HG03521 (cell line): ENCODE data around the gene GJB3.
"Not testable (repeated sequence)": the region's sequence is repeated elsewhere in the genome, so short reads cannot be mapped to it uniquely, and the experiment has no call there.

Experiments
- ATAC-seq: cut with Tn5 transposase; IDR thresholded peaks from one replicate; pipeline ENCODE4 v1.9.1; 2021; ENCODE audit warnings: mild to moderate bottlenecking, moderate library complexity; ENCODE audit not compliant: unreplicated experiment

GJB3 gene

GRCh38 chr1:34781071-34781843 lies at the start of gene GJB3:
Gene GJB3, plus strand, starts transcription at chr1:34781214. Its CDS starts 3,549 bp downstream, at chr1:34784763.
- no peak for ATAC-seq

- not testable (repeated sequence) for ATAC-seq
Observed at GRCh38 chr1:34732831-34733230, 48.2 kb upstream of the GJB3 start.

DNA sequence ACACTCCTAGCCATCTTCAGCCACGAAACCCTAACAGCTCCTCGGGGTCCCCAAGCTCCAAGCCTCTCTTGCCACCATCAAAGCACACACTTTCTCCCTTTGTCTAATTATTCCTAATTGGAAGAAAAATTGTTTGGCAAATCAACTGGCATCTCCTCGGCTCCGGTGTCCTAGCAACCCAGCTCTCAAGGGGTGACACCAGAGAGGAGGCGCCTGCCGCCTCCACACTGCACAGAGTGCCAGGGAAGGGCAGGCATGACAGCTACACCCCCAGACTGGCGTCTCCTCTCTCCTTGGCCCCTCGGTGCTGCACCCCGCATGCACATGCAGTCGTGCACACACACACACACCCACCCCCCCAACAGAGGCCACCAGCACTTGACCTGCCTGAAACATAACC lies 44.3 kb upstream of the GJB3 start:
- ATAC-seq: no peak

- ATAC-seq: not testable (repeated sequence)
Observed at GRCh38 chr1:34737236-34737635, 43.8 kb upstream of the GJB3 start.

DNA sequence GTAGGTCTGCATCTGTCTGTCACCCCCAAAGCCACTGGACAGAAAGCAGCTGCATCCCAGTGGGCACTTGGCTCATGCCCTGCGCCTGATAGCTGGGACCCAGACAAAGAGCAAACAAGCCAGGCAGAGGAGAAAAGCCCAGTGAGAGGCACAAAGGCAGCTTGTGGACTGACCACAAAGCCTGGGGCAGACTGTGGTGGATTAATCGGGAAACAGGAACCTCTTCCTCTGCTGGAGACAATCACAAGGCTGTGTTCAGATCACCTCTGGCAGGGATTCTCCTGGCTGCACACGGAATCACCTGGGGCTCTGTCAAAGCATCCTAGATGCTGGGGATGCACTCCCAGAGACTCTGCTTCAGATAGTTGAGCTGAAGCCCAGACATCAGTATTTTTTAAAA lies 41.4 kb upstream of the GJB3 start:
- ATAC-seq: no peak

DNA sequence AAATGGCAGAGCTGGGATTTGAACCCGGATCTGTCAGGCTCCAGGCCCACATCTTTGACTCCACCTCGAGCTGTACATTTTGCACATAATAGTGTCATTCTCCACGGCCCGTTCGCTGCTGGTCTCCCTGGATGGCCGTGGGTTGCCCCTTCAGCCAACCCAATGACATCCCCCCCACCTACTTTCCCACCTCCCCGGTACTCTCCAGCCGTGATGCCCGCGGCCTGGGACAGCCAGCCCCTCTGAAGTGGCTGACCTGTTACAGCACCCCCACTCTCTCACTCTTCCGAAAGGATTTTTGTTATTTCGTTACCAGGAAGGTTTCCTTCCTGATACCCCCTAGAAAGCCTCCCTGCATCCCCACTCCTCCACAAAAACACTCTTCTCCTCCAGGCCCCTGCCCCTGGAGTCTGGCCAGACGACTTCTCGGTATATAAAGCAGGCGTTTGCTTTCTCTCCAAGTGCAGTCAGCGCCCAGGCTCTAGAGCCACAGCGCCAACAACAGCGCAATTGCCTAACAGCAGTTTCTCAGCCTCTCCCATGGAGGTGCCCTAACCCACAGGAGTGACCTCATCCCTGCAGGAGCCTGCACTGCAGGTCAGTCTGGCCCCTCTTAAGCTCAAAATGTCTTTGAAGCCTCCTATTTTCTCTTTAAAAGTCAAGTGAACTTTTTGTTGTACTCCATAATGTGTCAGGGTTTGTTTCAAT lies 40.7 kb upstream of the GJB3 start:
- no peak for ATAC-seq

GRCh38 chr1:34742667-34743270 lies 38.2 kb upstream of the GJB3 start:
- no peak for ATAC-seq

- ATAC-seq: no peak
Observed at GRCh38 chr1:34743775-34744174, 37.2 kb upstream of the GJB3 start.

DNA sequence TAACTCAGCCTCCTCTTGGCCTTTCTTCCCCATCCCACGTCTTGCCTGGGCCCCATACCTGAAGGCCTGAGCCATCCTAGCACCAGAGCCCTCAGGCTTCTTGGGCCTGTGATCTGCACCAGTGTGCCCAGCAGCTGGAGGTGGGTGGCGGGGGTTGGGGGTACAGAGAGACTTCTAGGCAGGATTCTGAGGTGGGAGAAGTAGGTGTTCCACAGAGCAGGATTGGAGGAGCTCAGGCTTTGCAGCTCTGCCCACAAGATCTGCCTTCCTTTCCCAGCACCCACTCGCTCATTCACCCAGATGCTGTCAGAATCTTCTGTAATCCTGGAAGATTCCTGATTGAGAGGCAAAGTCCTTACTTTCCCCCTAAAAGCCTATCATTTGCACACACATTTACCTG lies 36.2 kb upstream of the GJB3 start:
- ATAC-seq: no peak

DNA sequence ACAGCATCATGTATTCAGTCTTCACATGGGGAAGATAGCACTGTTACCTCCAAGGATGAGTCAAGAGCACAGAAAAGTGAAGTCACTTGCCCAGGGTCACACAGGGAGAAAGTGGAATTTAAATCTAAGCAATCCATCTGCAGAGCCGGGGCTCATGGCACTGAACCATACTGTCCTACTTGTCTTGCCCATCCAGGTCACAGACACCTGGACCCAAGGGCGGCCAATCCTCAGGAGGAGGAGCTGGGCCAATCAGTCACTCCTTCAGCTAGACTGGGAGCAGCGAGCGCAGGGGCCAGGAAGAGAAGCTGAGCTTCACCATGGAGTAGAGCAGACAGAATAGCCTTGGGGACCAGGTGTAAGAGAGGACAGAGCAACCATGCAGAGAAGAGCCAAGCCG lies 35.3 kb upstream of the GJB3 start:
- no peak for ATAC-seq

DNA sequence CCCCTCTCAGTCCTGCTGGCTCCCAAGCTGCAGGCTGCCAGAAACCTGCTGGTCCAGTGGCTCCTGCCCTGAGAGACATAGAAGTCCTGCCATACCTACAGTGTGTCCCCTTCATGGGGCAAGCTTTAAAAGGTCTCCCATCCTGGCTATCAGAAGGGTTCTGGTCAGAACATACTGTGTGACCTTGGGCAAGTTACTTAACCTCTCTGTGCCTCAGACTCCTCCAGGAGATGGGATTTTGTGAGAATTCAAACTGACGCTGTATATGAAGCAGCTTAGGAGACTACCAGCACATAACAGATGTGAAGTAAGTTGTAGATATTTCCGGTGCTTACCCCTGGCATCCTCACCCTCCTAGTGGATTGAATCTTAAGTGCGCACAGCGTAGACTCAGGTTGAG lies 34.9 kb upstream of the GJB3 start:
- no peak for ATAC-seq

- ATAC-seq: no peak
Observed at GRCh38 chr1:34746785-34747637, 34.0 kb upstream of the GJB3 start.

DNA sequence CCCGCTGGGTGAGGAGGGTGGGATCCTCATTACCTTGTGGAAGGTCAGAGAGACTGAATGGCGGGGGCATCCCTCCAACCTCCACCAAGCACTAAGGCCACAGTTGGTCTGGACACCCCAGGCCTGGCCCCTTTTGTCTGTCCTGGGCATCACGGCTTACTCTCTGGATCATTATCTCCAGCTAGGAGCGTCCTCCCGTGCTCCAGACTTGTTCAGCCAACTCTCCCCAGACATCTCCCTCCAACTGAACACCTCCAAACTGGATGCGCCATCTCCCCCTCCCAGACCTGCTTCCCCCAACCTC lies 33.4 kb upstream of the GJB3 start:
- ATAC-seq: no peak

DNA sequence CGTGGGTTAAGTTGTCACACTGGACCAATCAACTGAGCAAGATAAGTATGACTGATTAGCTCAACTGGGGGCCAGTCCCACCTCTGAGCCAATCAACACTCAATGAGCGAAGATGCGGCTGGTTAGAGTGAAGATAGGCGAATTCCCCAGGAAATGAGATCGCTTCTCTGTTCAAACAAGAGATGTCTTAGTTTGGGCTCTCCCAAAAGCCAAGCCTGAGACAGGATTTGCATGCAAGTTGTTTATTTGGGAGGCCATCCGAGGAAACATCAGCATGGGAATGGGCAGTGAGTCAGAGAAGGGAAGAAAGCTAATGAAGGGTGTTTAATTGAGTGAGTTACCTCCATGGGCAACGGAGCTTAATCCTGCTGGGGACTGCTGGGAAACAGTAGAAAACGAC lies 31.0 kb upstream of the GJB3 start:
- ATAC-seq: no peak

DNA sequence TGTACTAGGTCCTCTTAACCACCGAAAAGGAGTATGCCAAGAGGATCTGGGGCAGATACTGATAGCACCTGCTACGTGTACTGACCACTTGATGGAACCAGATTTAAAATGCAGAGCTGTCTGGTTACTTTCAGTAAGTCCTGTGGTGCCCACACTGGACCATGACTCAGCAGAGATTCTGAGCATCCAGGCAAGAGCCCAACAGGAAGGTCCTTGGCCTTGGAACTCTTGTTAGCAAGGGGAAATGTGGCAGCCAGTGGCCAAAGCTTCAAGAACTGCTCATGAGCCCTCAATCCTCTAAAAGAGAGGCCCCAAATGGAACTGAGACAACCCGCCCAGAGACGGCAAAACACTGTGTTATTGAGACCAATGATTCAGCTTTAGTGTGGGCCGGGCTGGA lies 30.4 kb upstream of the GJB3 start:
- no peak for ATAC-seq

DNA sequence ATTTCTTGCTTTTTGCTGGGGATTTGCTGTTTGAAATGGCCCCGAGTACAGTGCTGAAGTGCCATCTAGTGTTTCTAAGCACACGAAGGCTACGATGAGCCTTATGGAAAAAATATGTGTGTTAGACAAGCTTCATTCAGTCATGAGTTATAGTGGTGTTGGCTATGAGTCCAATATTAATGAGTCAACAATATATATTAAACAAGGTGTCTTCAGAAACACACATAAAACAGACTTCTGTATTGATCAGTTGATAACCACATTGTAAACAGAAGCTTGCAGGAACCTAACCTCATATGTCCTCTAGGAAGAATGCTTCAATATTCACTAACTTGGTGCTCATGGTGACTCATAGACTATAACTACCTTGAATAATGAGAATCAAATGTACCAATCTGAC lies 27.9 kb upstream of the GJB3 start:
- ATAC-seq: no peak

DNA sequence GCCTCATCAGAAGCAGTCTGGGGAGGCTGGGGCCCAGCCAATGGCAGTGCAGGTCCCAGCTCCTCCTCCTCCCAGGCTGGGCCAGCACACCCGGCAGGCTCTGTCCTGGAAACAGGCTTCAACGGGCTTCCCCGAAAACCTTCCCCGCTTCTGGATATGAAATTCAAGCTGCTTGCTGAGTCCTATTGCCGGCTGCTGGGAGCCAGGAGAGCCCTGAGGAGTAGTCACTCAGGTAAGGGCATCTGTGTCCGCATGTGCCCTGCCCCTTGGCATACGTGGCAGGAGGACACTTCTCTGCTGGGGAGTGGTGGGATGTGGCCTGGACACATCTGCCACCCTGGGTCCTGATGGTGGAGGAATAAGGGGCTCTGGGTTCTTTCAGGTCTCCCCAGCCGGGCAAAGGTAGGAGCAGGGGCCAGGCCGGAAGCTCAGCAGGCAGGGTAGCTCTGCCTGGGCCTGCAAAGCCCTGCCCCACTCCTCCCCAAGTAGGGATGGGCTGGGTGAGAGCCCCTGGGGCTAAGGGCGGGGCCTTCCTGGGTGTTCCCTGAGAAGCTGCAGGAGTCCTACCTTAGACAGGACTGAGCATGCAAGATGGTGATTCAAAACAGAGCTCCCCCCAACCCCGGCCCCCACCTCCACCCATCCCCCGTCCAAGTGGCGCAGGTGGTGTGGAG lies 25.9 kb upstream of the GJB3 start, which contains the start of gene GJB5:
TSS of gene GJB5 (plus strand) at position 84 of the 674 bp plus-strand sequence. CDS start 2,284 bp downstream, outside the sequence.
- no peak for ATAC-seq

GRCh38 chr1:34755961-34756360 lies 25.1 kb upstream of the GJB3 start:
- no peak for ATAC-seq

- ATAC-seq: no peak
Observed at GRCh38 chr1:34757386-34757785, 23.6 kb upstream of the GJB3 start.

- no peak for ATAC-seq
Observed at GRCh38 chr1:34758751-34759150, 22.3 kb upstream of the GJB3 start.
